NB4 (cell line): Measurements from ENCODE around the gene IL23R.

Experiments used
- CTCF ChIP-seq: IDR thresholded peaks from one replicate; pipeline ENCODE4 v1.5.1; 2012; ENCODE audit warnings: low read depth, low read length
- POLR2A ChIP-seq: IDR thresholded peaks from 2 replicates; pipeline ENCODE4 v1.6.1; 2011; ENCODE audit warnings: mild to moderate bottlenecking; ENCODE audit not compliant: insufficient read length; ENCODE audit errors: extremely low read depth

DNA sequence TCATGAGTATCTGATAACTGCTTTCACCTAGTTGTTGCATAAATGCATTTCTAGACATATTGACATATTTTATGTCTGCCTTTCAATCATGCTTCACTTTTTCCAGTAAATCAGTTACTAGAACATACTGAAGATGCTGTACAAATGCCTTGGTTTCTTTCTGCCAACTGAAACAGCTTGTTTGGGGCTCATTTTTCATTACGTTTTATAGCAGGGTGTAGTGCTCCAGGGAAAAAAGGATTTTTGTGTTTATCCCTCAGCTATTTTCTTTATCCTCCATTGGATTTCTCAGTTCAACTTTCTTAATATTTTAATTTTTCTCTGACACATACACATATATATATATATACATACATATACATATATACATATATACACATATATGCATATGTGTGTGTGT, 51.7 kb downstream of the IL23R start:
- TF ChIP-seq CTCF (no peak), POLR2A (no peak)
